ENCODE data around the gene DLX6. TPM values are rescaled to one million over a fixed set of nuclear protein-coding genes. Genes with fewer than 3 reads are reported as not detected.

DLX6 gene
- total RNA-seq, 2 donors from 2014 or later, result not detected

DNA sequence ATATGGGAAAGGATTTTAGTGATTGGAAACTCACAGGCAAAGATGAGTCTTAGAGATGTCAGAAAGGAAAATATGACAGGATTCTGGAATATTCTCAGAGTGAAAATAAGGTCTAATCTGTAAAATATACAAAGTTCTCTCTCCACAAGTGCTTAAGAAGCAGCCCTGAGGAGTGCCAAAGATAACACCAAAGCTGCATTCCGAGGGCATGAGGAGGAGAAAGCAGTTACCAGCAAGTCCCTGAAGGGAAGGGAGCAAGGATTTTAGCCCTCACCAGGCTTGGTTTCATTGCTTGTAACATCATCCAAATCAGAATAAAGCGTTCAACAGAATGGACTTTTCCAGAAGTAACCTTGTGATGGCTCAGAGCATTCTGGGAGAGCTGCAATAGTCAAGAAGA lies 31.4 kb upstream of the DLX6 start:
- Histone ChIP-seq H3K9me3 (no peaks in the 10 kb centered on the region), H3K27ac (no peak overlapping the region), H3K4me3 (no peak overlapping the region), H3K27me3 (no peaks in the 10 kb centered on the region), H3K36me3 (no peaks in the 10 kb centered on the region), H3K4me1 (no peaks in the 10 kb centered on the region), H3K9ac (ENCODE audit: low read depth in 2 of 2, low read length in 2 of 2) (no peak overlapping the region)
- TF ChIP-seq, protein P1, sequence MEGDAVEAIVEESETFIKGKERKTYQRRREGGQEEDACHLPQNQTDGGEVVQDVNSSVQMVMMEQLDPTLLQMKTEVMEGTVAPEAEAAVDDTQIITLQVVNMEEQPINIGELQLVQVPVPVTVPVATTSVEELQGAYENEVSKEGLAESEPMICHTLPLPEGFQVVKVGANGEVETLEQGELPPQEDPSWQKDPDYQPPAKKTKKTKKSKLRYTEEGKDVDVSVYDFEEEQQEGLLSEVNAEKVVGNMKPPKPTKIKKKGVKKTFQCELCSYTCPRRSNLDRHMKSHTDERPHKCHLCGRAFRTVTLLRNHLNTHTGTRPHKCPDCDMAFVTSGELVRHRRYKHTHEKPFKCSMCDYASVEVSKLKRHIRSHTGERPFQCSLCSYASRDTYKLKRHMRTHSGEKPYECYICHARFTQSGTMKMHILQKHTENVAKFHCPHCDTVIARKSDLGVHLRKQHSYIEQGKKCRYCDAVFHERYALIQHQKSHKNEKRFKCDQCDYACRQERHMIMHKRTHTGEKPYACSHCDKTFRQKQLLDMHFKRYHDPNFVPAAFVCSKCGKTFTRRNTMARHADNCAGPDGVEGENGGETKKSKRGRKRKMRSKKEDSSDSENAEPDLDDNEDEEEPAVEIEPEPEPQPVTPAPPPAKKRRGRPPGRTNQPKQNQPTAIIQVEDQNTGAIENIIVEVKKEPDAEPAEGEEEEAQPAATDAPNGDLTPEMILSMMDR (IDR thresholded peaks at IDR 0.05), result no peak
- intact Hi-C loops (cut with DNase I), result no loop called here
- no peak for DNase-seq

- Histone ChIP-seq H3K27ac (no peak overlapping the region), H3K4me1 (no peaks in the 10 kb centered on the region), H3K4me3 (no peak overlapping the region), H3K9me3 (no peaks in the 10 kb centered on the region), H3K36me3 (no peaks in the 10 kb centered on the region), H3K9ac (ENCODE audit: low read depth in 2 of 2, low read length in 2 of 2) (no peak overlapping the region), H3K27me3 (no peaks in the 10 kb centered on the region)
- no peak for DNase-seq
- intact Hi-C loops (cut with DNase I), result no loop called here
- TF ChIP-seq, protein P1 (IDR thresholded peaks at IDR 0.05), result no peak
Measured at GRCh38 chr7:96976106-96976505, 29.2 kb upstream of the DLX6 start.

DNA sequence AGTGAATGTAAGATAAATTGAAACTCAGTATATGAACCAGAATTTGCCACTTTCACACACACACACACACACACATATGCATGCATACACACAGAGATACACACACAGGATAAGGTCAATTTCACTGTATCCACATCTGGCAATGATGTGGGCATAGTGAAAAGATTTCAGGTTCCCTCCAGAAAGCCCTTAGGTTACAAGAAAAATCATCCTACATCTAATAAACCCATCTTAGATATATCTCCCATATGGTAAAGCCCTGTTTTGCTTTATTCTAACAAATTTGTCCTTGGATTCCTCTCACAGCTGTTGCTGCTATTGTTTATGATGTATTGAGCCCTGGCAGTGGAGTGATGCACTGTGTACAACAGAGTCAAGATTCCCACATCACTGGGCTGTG lies 27.9 kb upstream of the DLX6 start:
- TF ChIP-seq, protein P1 (IDR thresholded peaks at IDR 0.05), result no peak
- Histone ChIP-seq H3K9me3 (no peaks in the 10 kb centered on the region), H3K4me3 (no peak overlapping the region), H3K4me1 (no peaks in the 10 kb centered on the region), H3K27me3 (no peaks in the 10 kb centered on the region), H3K9ac (ENCODE audit: low read depth in 2 of 2, low read length in 2 of 2) (no peak overlapping the region), H3K36me3 (no peaks in the 10 kb centered on the region), H3K27ac (no peak overlapping the region)
- no peak for DNase-seq
- intact Hi-C loops (cut with DNase I), result no loop called here

DNA sequence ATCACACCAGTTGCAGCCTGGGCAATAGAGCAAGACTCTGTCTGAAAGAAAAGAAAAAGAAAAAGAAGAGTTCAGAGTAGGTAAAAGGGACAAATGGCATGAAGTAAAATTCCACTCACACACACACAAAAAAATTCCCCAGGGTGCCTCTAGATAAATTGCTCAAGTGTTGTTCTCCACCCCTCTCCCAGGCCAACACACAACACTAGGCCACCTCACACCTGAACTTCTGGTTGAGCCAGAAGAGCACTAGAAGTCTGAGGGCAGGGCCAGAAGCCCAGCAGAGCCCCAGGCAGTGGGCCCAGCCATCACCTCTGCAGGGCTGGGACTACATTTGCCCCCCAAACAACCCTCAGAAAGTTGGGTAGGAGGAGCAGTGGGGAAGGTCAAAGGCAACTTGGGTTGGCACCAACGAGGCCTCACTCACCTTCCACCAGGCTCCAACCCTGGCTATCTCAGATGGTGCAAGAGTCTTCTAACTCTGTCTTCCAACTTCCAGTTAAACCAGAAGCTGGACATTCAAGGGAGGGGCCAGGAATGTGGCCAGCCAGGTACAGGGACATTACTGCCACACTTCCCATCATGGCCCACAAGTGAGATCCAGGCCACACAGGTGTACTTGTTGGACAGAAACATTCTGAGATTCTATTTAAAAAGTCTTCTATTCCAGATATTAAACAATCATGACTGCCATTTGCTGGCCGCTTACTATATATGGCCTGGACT lies 25.6 kb upstream of the DLX6 start:
- intact Hi-C loops (cut with DNase I), result no loop called here
- Histone ChIP-seq H3K4me3 (no peak overlapping the region), H3K27me3 (no peaks in the 10 kb centered on the region)

GRCh38 chr7:96982586-96982985 lies 22.8 kb upstream of the DLX6 start:
- H3K4me3 ChIP-seq, result no peak overlapping the region
- no peak overlapping the region for H3K9ac ChIP-seq (ENCODE audit: low read depth in 2 of 2, low read length in 2 of 2)
- no peak for DNase-seq
- H3K27ac ChIP-seq, result no peak overlapping the region
- H3K36me3 ChIP-seq, result no peaks in the 10 kb centered on the region
- H3K9me3 ChIP-seq, result no peaks in the 10 kb centered on the region
- TF ChIP-seq, protein P1 (IDR thresholded peaks at IDR 0.05), result no peak
- intact Hi-C loops (cut with DNase I), result no loop called here
- H3K4me1 ChIP-seq, result no peaks in the 10 kb centered on the region
- peaks cover 7% of the 10 kb centered on the region for H3K27me3 ChIP-seq

More for the DNA sequence above, 25.6 kb upstream of the DLX6 start:
- H3K36me3 ChIP-seq, result no peaks in the 10 kb centered on the region
- H3K9ac ChIP-seq (ENCODE audit: low read depth in 2 of 2, low read length in 2 of 2), result no peak overlapping the region
- TF ChIP-seq, protein P1 (IDR thresholded peaks at IDR 0.05), result no peak
- no peaks in the 10 kb centered on the region for H3K9me3 ChIP-seq
- no peak overlapping the region for H3K27ac ChIP-seq
- no peak for DNase-seq
- no peaks in the 10 kb centered on the region for H3K4me1 ChIP-seq

All from colonic mucosa (tissue), 4 donors.